Spleen (tissue), 11 donors: ENCODE results near the gene TTLL5. TPM values are rescaled to one million over a fixed set of nuclear protein-coding genes. Genes with fewer than 3 reads are reported as not detected.

Experiments used
- DNase-seq: peaks from one replicate; pipeline ENCODE4 v3.0.0-alpha.2; 2020
- H3K27ac ChIP-seq, 8 donors: fragments of 200-600 bp; sonication (generic) in 7 of 8; 1 replicate in 4 of 8; 2 replicates in 4 of 8; pipeline versions ENCODE4 v1.5.0 to v1.8.0; 2016 to 2021; ENCODE audit warnings: inconsistent platforms in 4 of 8, mild to moderate bottlenecking in 4 of 8, moderate library complexity in 1 of 8
- H3K27me3 ChIP-seq, 7 donors: fragments of 200-600 bp; sonication (generic) in 6 of 7; replicated peaks in 1 of 7; 1 replicate in 4 of 7; 2 replicates in 3 of 7; pipeline versions ENCODE4 v1.5.0 to v1.8.0; 2016 to 2021; ENCODE audit warnings: inconsistent platforms in 3 of 7, mild to moderate bottlenecking in 1 of 7
- H3K36me3 ChIP-seq, 6 donors: fragments of 200-600 bp; sonication (generic) in 5 of 6; 1 replicate in 4 of 6; 2 replicates in 2 of 6; pipeline versions ENCODE4 v1.5.0 to v1.8.0; 2016 to 2021; ENCODE audit warnings: inconsistent platforms in 2 of 6
- H3K4me1 ChIP-seq, 6 donors: fragments of 200-600 bp; sonication (generic) in 5 of 6; 1 replicate in 3 of 6; 2 replicates in 3 of 6; pipeline versions ENCODE4 v1.5.0 to v1.8.0; 2016 to 2021; ENCODE audit warnings: inconsistent platforms in 3 of 6
- H3K4me3 ChIP-seq, 8 donors: fragments of 200-600 bp; sonication (generic) in 7 of 8; 1 replicate in 4 of 8; 2 replicates in 4 of 8; pipeline versions ENCODE4 v1.5.0 to v1.8.0; 2016 to 2021; ENCODE audit warnings: inconsistent platforms in 4 of 8, mild to moderate bottlenecking in 4 of 8, moderate library complexity in 2 of 8
- H3K9me3 ChIP-seq, 8 donors: fragments of 200-600 bp; sonication (generic) in 7 of 8; 1 replicate in 4 of 8; 2 replicates in 4 of 8; pipeline versions ENCODE4 v1.5.0 to v1.8.0; 2016 to 2021; ENCODE audit warnings: inconsistent platforms in 4 of 8
- POLR2A ChIP-seq, 3 donors: fragments of 450-650 bp; IDR thresholded peaks; one replicate each; pipeline ENCODE4 v1.5.1; 2017; ENCODE audit warnings: antibody characterized with exemption in 3 of 3, mild to moderate bottlenecking in 1 of 3
- POLR2AphosphoS5 ChIP-seq, 3 donors: sonication (generic); formaldehyde crosslinking; IDR thresholded peaks; one replicate each; pipeline ENCODE4 v1.5.1; 2017; ENCODE audit warnings: antibody characterized with exemption in 3 of 3
- WGBS, 5 donors: extraction: QIAGEN DNeasy Blood & Tissue Kit in 3 of 5; methylation state at CpG; one replicate each; pipeline versions ENCODE4 v1.1.5 to v1.1.7; 2013 to 2018; 5-methylcytosine and 5-hydroxymethylcytosine counted together
- intact Hi-C: fragments of 100-400 bp; cut with DNase I; formaldehyde crosslinking; loops from one replicate; pipeline ENCODE4 v1.15.0; 2023; ENCODE audit warnings: low total_unique reads
- polyA plus RNA-seq, 3 donors: library from polyadenylated mRNA; stranded (reverse); fragments of 200-250 nt; gene quantifications; one replicate each; pipeline ENCODE4 v1.2.1, GENCODE V29; 2013
- total RNA-seq, 7 donors: library from RNA; depleted of rRNA in 3 of 7; stranded (reverse); fragments of >200 nt in 3 of 7; fragmentation: NEBNext Ultra II Directional in 4 of 7; extraction: Animal tissue kit (Norgen Biotek cat#: 25700) in 4 of 7; gene quantifications; one replicate each; pipeline versions ENCODE4 v1.1.0 to v1.2.1, GENCODE V29; 2016 to 2021
- TF ChIP-seq, protein P1 (sequence below), 11 experiments: fragments of 200-600 bp in 7 of 11; fragments of 450-650 bp in 4 of 11; sonication (generic) in 4 of 11; IDR thresholded peaks in 8 of 11; conservative IDR thresholded peaks in 3 of 11; 1 replicate in 7 of 11; 2 replicates in 4 of 11; pipeline versions ENCODE4 v1.4.0 to v1.8.0; 2016 to 2021; ENCODE audit warnings: antibody characterized with exemption in 11 of 11, inconsistent platforms in 4 of 11, mild to moderate bottlenecking in 1 of 11
- donor health status: healthy with polysubstance abuse.
- donor health status: DM: no; HTN: no; CAD: no; lungs with moderate emphysema.
- donor health status: DM: no; HTN: no; CAD: no.
- donor health status: Bipolar disorder and iron deficiency.
- donor health status: healthy.
- donor health status: DM: no; HTN: no; CAD: no.
- donor health status: DM: yes; HTN: yes; CAD: no.

Gene TTLL5
- total and polyA plus RNA-seq, 10 donors: 4.5 to 44.1 (median 31.6) TPM

- Histone ChIP-seq H3K36me3 (peaks cover 0 to 28% (median 0%) of the 10 kb centered on the region in 6 donors), H3K27me3 (no peaks in the 10 kb centered on the region), H3K4me3 (no peak overlapping the region), H3K4me1 (no peaks in the 10 kb centered on the region), H3K9me3 (no peaks in the 10 kb centered on the region), H3K27ac (no peak overlapping the region)
- intact Hi-C loops: no loop called here
- WGBS, 5 donors: 71 to 87% (median 80%) methylated on average over 3 of the region's 3 CpGs
- no peak for TF ChIP-seq POLR2AphosphoS5 (IDR thresholded peaks at IDR 0.05)
- TF ChIP-seq, protein P1, sequence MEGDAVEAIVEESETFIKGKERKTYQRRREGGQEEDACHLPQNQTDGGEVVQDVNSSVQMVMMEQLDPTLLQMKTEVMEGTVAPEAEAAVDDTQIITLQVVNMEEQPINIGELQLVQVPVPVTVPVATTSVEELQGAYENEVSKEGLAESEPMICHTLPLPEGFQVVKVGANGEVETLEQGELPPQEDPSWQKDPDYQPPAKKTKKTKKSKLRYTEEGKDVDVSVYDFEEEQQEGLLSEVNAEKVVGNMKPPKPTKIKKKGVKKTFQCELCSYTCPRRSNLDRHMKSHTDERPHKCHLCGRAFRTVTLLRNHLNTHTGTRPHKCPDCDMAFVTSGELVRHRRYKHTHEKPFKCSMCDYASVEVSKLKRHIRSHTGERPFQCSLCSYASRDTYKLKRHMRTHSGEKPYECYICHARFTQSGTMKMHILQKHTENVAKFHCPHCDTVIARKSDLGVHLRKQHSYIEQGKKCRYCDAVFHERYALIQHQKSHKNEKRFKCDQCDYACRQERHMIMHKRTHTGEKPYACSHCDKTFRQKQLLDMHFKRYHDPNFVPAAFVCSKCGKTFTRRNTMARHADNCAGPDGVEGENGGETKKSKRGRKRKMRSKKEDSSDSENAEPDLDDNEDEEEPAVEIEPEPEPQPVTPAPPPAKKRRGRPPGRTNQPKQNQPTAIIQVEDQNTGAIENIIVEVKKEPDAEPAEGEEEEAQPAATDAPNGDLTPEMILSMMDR (IDR thresholded peaks at IDR 0.05 in 8 of 11, conservative IDR thresholded peaks at IDR 0.05 in 3 of 11): no peak
- TF ChIP-seq POLR2A (IDR thresholded peaks at IDR 0.05): no peak
- no peak for DNase-seq
Observed at GRCh38 chr14:75831952-75832351, 170.9 kb downstream of the TTLL5 start.

GRCh38 chr14:75832621-75833297 lies 171.7 kb downstream of the TTLL5 start:
- intact Hi-C loops: no loop called here
- WGBS, 5 donors: 77 to 89% (median 79%) methylated on average over 10 of the region's 10 CpGs
- no peak overlapping the region for H3K27ac ChIP-seq

DNA sequence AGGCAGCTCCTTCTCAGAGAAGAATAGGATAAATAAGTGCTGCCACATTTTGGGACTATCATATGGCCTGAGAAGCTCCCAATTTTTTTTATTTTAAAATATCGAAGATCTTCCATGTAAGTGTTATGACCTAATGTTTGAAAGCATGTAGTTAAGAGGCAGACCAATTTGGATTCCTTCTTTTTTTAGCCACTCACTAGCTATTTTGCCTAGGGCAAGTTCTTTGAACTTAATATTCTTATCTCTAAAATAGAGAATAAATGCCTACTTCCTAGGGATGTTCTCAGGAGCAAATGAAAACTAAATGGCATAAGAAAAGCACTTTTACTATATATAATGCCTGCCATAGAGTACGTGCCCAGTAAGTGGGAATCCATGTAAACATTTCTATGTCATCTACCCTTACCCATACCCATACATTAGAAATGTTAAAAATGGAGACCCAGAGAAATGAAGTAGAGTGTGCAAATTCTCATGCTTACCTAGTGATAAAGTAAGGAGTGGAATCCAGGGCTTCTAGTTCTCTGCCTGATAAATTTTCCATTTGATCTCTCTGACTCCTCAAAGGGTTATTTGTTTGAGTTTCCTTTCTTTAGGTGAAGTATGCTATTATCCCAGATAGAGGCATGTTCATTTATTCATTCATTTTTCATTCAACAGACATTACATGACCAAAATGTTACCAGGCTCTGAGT lies 172.4 kb downstream of the TTLL5 start:
- no peak for TF ChIP-seq POLR2AphosphoS5 (IDR thresholded peaks at IDR 0.05)
- TF ChIP-seq POLR2A (IDR thresholded peaks at IDR 0.05): no peak
- TF ChIP-seq, protein P1 (IDR thresholded peaks at IDR 0.05 in 8 of 11, conservative IDR thresholded peaks at IDR 0.05 in 3 of 11): no peak
- WGBS, 5 donors: 80 to 95% (median 88%) methylated on average over 2 of the region's 2 CpGs
- Histone ChIP-seq H3K27ac (no peak overlapping the region), H3K27me3 (no peaks in the 10 kb centered on the region), H3K4me1 (no peaks in the 10 kb centered on the region), H3K36me3 (peaks cover 0 to 30% (median 0%) of the 10 kb centered on the region in 6 donors), H3K4me3 (no peak overlapping the region), H3K9me3 (no peaks in the 10 kb centered on the region)
- intact Hi-C loops: no loop called here
- DNase-seq: no peak

More at GRCh38 chr14:75832621-75833297, 171.7 kb downstream of the TTLL5 start:
- Histone ChIP-seq H3K4me3 (no peak overlapping the region), H3K9me3 (no peaks in the 10 kb centered on the region), H3K27me3 (no peaks in the 10 kb centered on the region), H3K36me3 (peaks cover 0 to 28% (median 0%) of the 10 kb centered on the region in 6 donors), H3K4me1 (no peaks in the 10 kb centered on the region)
- TF ChIP-seq POLR2AphosphoS5 (IDR thresholded peaks at IDR 0.05) (no peak), POLR2A (IDR thresholded peaks at IDR 0.05) (no peak)
- TF ChIP-seq, protein P1 (IDR thresholded peaks at IDR 0.05 in 8 of 11, conservative IDR thresholded peaks at IDR 0.05 in 3 of 11): no peak
- DNase-seq: no peak

DNA sequence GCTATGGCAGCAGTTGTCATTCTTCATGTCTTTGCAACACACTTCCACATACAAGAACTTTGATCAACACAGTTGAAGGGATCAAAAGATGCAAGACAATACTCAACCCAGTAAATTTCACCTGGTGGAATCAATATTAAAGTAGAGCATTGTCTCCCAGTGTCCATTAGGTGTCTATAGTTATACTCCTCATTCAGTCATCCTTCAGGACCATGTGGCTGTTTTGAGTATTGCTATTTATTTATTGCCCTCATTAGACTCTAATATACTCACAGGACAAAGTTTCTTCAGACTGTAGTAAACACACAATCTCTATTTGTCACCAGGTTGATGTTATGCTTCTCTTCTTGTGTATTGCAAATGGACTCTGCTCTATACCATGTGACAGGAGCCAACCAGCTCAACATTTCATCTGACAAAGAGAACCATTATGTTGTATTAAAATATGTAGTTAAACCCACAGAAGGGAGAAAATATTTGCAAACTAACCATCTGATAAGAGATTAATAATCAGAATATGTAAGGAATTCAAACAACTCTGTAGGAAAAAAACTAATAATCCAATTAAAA lies 174.2 kb downstream of the TTLL5 start:
- no peak overlapping the region for H3K27ac ChIP-seq

More for the DNA sequence above, 174.2 kb downstream of the TTLL5 start:
- H3K27me3 ChIP-seq: no peaks in the 10 kb centered on the region
- H3K4me3 ChIP-seq: no peak overlapping the region
- peaks cover 0 to 7% (median 0%) of the 10 kb centered on the region in 8 donors for H3K9me3 ChIP-seq
- peaks cover 0 to 44% (median 0%) of the 10 kb centered on the region in 6 donors for H3K36me3 ChIP-seq
- DNase-seq: no peak
- intact Hi-C loops: no loop called here
- TF ChIP-seq, protein P1 (IDR thresholded peaks at IDR 0.05 in 8 of 11, conservative IDR thresholded peaks at IDR 0.05 in 3 of 11): no peak
- TF ChIP-seq POLR2A (IDR thresholded peaks at IDR 0.05): no peak
- H3K4me1 ChIP-seq: no peaks in the 10 kb centered on the region
